HL-60/S4 treated with phorbol 12-myristate 13-acetate at 8.2 ng/mL for 4 days and 3 days (cell line): ENCODE data around the gene DNAJB4.

Source experiments
- in situ Hi-C: fragments of 300-500 bp; cut with MboI; formaldehyde crosslinking; loops from 2 replicates; pipeline ENCODE4 v1.15.0; 2022; ENCODE audit warnings: low sequenced_read_pairs

The DNAJB4 gene

GRCh38 chr1:78036450-78036849, 31.7 kb downstream of the DNAJB4 start:
- in situ Hi-C loops, result no loop called here

GRCh38 chr1:78038071-78038470, 33.3 kb downstream of the DNAJB4 start:
- in situ Hi-C loops, result no loop called here

GRCh38 chr1:78038491-78038939, 33.8 kb downstream of the DNAJB4 start:
- in situ Hi-C loops, result no loop called here

GRCh38 chr1:78040484-78041089, 35.8 kb downstream of the DNAJB4 start:
- in situ Hi-C loops, result no loop called here

- in situ Hi-C loops, result no loop called here
Measured at GRCh38 chr1:78043436-78043835, 38.7 kb downstream of the DNAJB4 start.

- in situ Hi-C loops, result no loop called here
Measured at GRCh38 chr1:78044796-78045562, 40.2 kb downstream of the DNAJB4 start.

- in situ Hi-C loops, result no loop called here
Measured at GRCh38 chr1:78045563-78045925, 40.8 kb downstream of the DNAJB4 start.

- in situ Hi-C loops, result no loop called here
Measured at GRCh38 chr1:78045926-78046778, 41.4 kb downstream of the DNAJB4 start, which contains the start of gene GIPC2. GIPC2 (plus strand) TSS chr1:78045966; CDS start chr1:78046095, 129 bp downstream.

GRCh38 chr1:78047106-78047505, 42.4 kb downstream of the DNAJB4 start:
- in situ Hi-C loops, result no loop called here

- in situ Hi-C loops, result no loop called here
Measured at GRCh38 chr1:78047631-78048030, 42.9 kb downstream of the DNAJB4 start.

GRCh38 chr1:78048446-78048845, 43.7 kb downstream of the DNAJB4 start:
- in situ Hi-C loops, result no loop called here

- in situ Hi-C loops, result no loop called here
Measured at GRCh38 chr1:78049396-78049795, 44.7 kb downstream of the DNAJB4 start.

- in situ Hi-C loops, result no loop called here
Measured at GRCh38 chr1:78051005-78051404, 46.3 kb downstream of the DNAJB4 start.

- in situ Hi-C loops, result no loop called here
Measured at GRCh38 chr1:78052685-78053405, 48.1 kb downstream of the DNAJB4 start.

GRCh38 chr1:78053498-78053897, 48.8 kb downstream of the DNAJB4 start:
- in situ Hi-C loops, result no loop called here

- in situ Hi-C loops, result no loop called here
Measured at GRCh38 chr1:78054559-78054958, 49.8 kb downstream of the DNAJB4 start.

GRCh38 chr1:78054972-78055371, 50.2 kb downstream of the DNAJB4 start:
- in situ Hi-C loops, result no loop called here

- in situ Hi-C loops, result no loop called here
Measured at GRCh38 chr1:78055565-78056132, 50.9 kb downstream of the DNAJB4 start.

GRCh38 chr1:78058670-78059069, 53.9 kb downstream of the DNAJB4 start:
- in situ Hi-C loops, result no loop called here

- in situ Hi-C loops, result no loop called here
Measured at GRCh38 chr1:78060857-78061563, 56.3 kb downstream of the DNAJB4 start.
